Parathyroid adenoma (tissue), 2 donors: ENCODE data around the gene TMEM147.

Experiments used
- H2AFZ ChIP-seq: fragments of 300-600 bp; sonication (generic); one replicate; pipeline ENCODE4 v1.7.0; 2017; ENCODE audit warnings: antibody characterized with exemption, mild to moderate bottlenecking
- H3K27ac ChIP-seq: fragments of 300-600 bp; sonication (generic); one replicate; pipeline ENCODE4 v1.7.0; 2017
- H3K27me3 ChIP-seq: fragments of 300-600 bp; sonication (generic); one replicate; pipeline ENCODE4 v1.7.0; 2017; ENCODE audit warnings: low read length; ENCODE audit not compliant: control insufficient read depth, insufficient read depth
- H3K36me3 ChIP-seq: fragments of 300-600 bp; sonication (generic); one replicate; pipeline ENCODE4 v1.7.0; 2017; ENCODE audit warnings: low read length; ENCODE audit not compliant: control insufficient read depth, insufficient read depth
- H3K4me1 ChIP-seq: fragments of 300-600 bp; sonication (generic); one replicate; pipeline ENCODE4 v1.7.0; 2017; ENCODE audit warnings: control low read depth
- H3K4me2 ChIP-seq: fragments of 300-600 bp; sonication (generic); one replicate; pipeline ENCODE4 v1.7.0; 2017; ENCODE audit warnings: low read length
- H3K4me3 ChIP-seq: fragments of 300-600 bp; sonication (generic); one replicate; pipeline ENCODE4 v1.7.0; 2017; ENCODE audit warnings: low read depth, low read length
- H3K79me2 ChIP-seq: fragments of 300-600 bp; sonication (generic); one replicate; pipeline ENCODE4 v1.7.0; 2017; ENCODE audit warnings: control low read depth
- H3K9ac ChIP-seq: fragments of 300-600 bp; sonication (generic); one replicate; pipeline ENCODE4 v1.7.0; 2017; ENCODE audit warnings: mild to moderate bottlenecking
- H3K9me3 ChIP-seq: fragments of 300-600 bp; sonication (generic); one replicate; pipeline ENCODE4 v1.7.0; 2017; ENCODE audit warnings: low read length; ENCODE audit not compliant: control insufficient read depth
- TF ChIP-seq, protein P1 (sequence below): fragments of 300-600 bp; sonication (generic); IDR thresholded peaks from one replicate; pipeline ENCODE4 v1.7.0; 2017; ENCODE audit warnings: antibody characterized with exemption, mild to moderate bottlenecking
- donor health status: primary hyperparathyroidism.

The TMEM147 gene, protein sequence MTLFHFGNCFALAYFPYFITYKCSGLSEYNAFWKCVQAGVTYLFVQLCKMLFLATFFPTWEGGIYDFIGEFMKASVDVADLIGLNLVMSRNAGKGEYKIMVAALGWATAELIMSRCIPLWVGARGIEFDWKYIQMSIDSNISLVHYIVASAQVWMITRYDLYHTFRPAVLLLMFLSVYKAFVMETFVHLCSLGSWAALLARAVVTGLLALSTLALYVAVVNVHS

GRCh38 chr19:35545001-35545854 is at the start of gene TMEM147:
Gene TMEM147 (plus strand): TSS chr19:35545626. CDS start chr19:35545740, 114 bp downstream.
- Histone ChIP-seq H3K4me1 (peaks cover 6% of the 10 kb centered on the region), H3K4me2 (peak within 1 kb of the TSS; percentile 98), H2AFZ (peak within 1 kb of the TSS; percentile 100), H3K9ac (peak within 1 kb of the TSS; percentile 88), H3K36me3 (no peaks in the 10 kb centered on the region), H3K9me3 (no peaks in the 10 kb centered on the region), H3K4me3 (peak within 1 kb of the TSS; percentile 98), H3K27me3 (no peaks in the 10 kb centered on the region), H3K79me2 (peaks cover 5% of the 10 kb centered on the region), H3K27ac (peak within 1 kb of the TSS; percentile 74)
- TF ChIP-seq, protein P1, sequence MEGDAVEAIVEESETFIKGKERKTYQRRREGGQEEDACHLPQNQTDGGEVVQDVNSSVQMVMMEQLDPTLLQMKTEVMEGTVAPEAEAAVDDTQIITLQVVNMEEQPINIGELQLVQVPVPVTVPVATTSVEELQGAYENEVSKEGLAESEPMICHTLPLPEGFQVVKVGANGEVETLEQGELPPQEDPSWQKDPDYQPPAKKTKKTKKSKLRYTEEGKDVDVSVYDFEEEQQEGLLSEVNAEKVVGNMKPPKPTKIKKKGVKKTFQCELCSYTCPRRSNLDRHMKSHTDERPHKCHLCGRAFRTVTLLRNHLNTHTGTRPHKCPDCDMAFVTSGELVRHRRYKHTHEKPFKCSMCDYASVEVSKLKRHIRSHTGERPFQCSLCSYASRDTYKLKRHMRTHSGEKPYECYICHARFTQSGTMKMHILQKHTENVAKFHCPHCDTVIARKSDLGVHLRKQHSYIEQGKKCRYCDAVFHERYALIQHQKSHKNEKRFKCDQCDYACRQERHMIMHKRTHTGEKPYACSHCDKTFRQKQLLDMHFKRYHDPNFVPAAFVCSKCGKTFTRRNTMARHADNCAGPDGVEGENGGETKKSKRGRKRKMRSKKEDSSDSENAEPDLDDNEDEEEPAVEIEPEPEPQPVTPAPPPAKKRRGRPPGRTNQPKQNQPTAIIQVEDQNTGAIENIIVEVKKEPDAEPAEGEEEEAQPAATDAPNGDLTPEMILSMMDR: no peak

DNA sequence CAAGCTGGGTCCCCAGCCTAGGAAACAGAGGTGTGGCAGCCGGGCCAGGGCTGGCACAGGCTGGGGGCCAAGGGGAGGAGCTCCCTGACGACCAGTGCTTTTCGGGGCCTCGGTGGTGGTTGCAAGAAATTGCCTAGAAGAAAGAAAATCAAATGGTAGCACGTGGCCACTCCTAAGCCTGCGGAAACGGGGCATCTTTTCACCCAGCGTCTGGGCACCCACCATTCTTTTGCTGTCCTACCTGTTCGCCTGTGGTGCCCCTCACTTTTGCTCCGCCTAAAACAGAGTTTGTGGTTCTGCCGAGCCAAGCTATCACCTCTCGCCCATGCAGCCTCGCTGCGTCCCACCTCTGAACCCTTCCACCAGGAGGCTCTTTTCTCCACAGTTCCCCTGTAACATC is 48.0 kb upstream of the TMEM147 start:
- Histone ChIP-seq H3K36me3 (no peaks in the 10 kb centered on the region), H3K4me2 (no peak overlapping the region), H3K4me1 (peaks cover 36% of the 10 kb centered on the region), H3K9me3 (no peaks in the 10 kb centered on the region), H3K27ac (no peak overlapping the region), H3K4me3 (no peak overlapping the region), H3K27me3 (no peaks in the 10 kb centered on the region), H2AFZ (no peak overlapping the region), H3K79me2 (no peaks in the 10 kb centered on the region), H3K9ac (no peak overlapping the region)
- TF ChIP-seq, protein P1: no peak

DNA sequence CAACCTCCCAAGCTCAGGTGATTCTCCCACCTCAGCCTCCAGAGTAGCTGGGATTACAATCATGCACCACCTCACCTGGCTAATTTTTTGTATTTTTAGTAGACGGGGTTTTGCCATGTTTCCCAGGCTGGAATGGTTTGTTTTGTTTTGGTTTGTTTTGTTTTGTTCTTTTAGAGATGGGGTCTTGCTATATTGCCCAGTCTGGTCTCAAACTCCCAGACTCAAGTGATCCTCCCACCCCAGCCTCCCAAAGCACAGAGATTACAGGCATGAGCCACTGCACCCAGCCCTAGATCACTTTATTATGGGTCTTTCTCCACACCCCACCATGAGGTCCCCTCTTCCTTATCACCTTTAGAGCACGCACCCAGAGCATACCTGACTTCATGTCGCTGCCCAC is 47.2 kb upstream of the TMEM147 start:
- H3K36me3 ChIP-seq: no peaks in the 10 kb centered on the region
- TF ChIP-seq, protein P1: no peak
- H3K27me3 ChIP-seq: no peaks in the 10 kb centered on the region
- no peak overlapping the region for H3K4me2 ChIP-seq
- H3K4me1 ChIP-seq: peaks cover 36% of the 10 kb centered on the region
- H3K9ac ChIP-seq: no peak overlapping the region
- H3K79me2 ChIP-seq: no peaks in the 10 kb centered on the region
- H3K9me3 ChIP-seq: no peaks in the 10 kb centered on the region
- no peak overlapping the region for H3K4me3 ChIP-seq
- H3K27ac ChIP-seq: no peak overlapping the region
- no peak overlapping the region for H2AFZ ChIP-seq

DNA sequence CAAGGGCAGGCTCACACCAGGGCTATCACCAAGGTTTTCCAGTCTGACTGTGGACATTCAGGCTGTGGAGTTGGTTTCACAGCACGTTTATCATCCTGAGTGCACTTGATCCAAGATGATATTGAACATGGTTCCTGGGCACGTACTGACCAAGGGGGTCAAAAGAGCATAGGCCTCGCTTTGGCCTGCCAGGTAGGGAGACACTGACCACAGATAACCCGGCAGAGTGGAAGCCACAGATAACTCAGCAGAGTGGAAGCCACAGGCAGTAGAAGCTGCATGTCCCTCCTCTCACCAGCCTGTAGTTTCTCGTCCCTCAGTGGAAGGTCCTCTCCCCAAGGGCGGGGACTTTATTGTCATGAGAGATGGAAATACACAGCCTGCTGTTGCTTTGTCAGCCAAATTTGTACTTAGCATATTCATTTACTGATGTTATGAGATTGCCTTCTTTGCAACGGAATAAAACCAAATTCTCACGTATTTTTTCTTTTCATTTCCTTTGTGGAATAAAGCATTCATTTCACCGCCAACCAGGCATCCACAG is 46.4 kb upstream of the TMEM147 start:
- Histone ChIP-seq H3K9me3 (no peaks in the 10 kb centered on the region), H3K27ac (no peak overlapping the region), H3K36me3 (no peaks in the 10 kb centered on the region), H2AFZ (no peak overlapping the region), H3K4me2 (no peak overlapping the region), H3K4me3 (no peak overlapping the region), H3K27me3 (no peaks in the 10 kb centered on the region), H3K9ac (no peak overlapping the region), H3K4me1 (peaks cover 36% of the 10 kb centered on the region), H3K79me2 (no peaks in the 10 kb centered on the region)
- TF ChIP-seq, protein P1: no peak
